Lower leg skin (tissue), 3 donors: Measurements from ENCODE around the gene TM9SF4.

Experiments used
- CTCF ChIP-seq, 3 donors: fragments of 450-650 bp; IDR thresholded peaks; one replicate each; pipeline ENCODE4 v1.5.1; 2016; ENCODE audit warnings: antibody characterized with exemption in 3 of 3, mild to moderate bottlenecking in 3 of 3, moderate library complexity in 2 of 3
- POLR2A ChIP-seq, 2 donors: fragments of 450-650 bp; IDR thresholded peaks; one replicate each; pipeline ENCODE4 v1.6.1; 2016 to 2017; ENCODE audit warnings: antibody characterized with exemption in 2 of 2, mild to moderate bottlenecking in 1 of 2, moderate library complexity in 1 of 2

- TF ChIP-seq CTCF (IDR thresholded peaks at IDR 0.05) = no peak
- no peak for TF ChIP-seq POLR2A (IDR thresholded peaks at IDR 0.05)
Measured at GRCh38 chr20:32135983-32136515, 26.5 kb downstream of the TM9SF4 start.
